ENCODE data around the gene PRDX5.
A peak's percentile ranks its signal among the peaks of the same experiment; 100 is the strongest.

The PRDX5 gene

DNA sequence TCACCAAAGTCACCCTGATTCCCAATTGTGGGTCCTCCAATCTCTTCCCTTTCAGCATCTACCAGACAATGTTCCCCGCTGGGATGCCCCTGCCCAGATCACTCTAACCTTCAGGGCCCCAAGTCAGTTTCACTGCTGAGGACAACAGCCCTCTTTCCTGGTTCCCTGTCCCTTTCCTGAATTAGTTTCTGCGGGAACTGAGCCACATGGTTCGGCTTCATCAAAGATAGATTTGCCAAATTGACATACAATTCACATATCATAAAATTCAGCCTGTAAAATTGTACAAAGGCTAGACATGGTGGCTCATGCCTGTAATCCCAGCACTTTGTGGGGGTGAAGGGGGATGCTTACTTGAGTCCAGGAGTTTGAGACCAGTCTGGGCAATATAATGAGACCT, 10.1 kb downstream of the PRDX5 start:
- DNase-seq: no peak

DNA sequence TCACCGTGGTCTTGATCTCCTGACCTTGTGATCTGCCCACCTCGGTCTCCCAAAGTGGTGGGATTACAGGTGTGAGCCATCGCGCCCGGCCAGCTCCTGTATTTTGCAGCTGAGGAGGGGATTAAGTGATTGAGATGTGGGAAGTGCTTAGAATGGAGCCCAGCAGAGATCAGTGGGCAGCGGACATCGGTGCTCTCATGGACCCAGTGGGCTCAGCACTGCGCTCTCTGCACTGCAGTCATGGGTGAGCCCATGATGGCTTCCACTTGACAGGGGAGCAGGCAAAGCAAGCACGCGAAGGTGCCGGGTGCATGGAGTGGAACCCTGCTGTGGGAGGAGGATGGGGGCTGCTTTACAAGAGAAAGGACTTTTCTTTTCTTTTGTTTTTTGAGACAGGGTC, 13.0 kb downstream of the PRDX5 start:
- DNase-seq: no peak

DNA sequence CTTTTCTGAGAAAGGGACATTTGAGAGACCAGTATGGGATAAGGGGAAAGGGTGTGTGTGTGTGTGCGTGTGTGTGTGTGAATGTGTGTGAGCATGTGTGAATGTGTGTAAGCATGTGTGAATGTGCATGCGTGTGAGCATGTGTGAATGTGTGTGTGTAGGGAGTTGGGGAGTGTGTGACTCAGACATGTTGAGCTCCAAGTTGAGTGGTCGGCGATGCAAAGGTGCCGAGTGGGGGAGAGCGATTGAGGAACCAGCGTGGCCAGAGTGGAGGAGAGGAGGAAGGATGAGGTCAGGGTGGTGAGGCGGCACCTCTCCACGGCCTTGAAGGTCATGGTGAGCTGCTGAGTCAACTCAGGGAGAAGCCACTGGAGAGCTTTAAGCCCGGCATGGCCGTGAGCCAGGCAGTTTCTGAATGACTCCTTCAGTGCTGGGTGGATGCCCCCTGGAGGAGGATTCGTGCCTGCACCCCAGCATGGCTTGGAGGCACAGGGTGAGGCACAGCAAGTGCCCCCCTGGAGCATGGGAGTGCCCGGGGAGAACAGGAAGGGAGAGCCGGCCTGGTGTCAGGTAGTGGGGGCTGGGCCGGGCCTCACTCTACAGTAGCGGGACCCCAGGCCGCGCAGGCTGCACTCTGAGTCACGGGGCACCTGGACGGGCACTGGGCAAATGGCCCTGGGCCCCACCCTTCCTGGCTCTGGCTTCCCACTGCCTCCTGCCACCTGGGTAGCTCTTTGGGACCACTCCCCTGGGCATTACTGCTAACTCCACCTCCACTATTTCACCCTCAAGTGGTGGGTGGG, 13.8 kb downstream of the PRDX5 start:
- DNase-seq: peak; percentile 89 to 91

DNA sequence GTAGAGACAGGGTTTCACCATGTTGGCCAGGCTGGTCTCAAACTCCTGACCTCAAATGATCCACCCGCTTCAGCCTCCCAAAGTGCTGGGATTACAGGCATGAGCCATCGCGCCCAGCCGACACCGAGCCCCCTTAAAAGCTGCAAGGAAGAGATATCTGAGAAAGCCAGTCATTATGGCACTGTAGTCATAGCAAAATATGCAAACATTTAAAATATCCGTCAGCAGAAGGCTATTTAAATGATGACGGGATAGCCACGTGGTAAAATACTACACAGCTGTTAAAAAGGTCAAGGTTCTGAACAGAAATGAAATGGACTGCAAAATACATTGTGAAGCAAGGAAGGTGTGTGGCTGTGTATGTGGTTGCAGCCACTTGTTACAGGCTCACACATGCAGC, 15.6 kb downstream of the PRDX5 start:
- DNase-seq: no peak

DNA sequence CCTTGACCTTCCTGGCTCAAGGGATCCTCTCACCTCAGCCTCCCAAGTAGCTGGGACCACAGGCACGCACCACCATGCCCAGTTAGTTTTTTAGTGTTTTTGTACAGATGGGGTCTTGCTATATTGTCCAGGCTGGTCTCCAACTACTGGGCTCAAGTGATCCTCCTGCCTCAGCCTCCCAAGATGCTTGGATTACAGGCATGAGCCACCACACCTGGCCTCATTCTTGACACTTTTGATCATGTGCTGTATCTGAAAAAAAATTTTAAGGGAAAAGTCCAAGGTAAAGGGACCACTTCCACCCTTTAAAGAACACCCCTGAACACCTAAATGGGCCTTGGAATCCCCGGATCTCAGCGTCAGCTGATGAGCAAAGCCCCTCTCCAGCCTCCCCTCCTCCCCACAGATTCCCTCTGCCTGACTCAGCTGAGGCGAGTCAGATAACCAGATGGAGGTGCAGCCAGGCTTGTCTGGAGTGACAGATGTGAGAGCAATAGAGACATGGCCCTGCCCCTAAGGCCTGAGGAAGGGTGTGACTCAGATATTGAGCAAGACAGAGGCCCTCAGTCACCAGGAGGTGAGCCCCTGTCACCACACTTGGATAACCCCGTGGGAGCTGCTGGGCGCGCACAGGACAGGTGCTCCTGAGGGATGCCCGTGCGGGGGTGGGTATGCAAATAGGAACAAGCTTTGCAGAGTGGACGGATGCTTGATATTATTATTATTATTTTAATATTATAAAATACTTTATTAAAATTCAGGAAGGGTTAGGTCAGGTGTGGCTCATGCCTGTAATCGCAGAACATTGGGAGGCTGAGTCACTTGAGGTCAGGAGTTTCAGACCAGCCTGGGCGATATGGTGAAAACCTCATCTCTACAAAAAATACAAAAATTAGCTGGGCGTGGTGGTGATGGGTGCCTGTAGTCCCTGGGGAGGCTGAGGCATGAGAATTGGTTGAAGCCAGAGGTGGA, 17.1 kb downstream of the PRDX5 start:
- DNase-seq: peak; percentile 72 to 77

DNA sequence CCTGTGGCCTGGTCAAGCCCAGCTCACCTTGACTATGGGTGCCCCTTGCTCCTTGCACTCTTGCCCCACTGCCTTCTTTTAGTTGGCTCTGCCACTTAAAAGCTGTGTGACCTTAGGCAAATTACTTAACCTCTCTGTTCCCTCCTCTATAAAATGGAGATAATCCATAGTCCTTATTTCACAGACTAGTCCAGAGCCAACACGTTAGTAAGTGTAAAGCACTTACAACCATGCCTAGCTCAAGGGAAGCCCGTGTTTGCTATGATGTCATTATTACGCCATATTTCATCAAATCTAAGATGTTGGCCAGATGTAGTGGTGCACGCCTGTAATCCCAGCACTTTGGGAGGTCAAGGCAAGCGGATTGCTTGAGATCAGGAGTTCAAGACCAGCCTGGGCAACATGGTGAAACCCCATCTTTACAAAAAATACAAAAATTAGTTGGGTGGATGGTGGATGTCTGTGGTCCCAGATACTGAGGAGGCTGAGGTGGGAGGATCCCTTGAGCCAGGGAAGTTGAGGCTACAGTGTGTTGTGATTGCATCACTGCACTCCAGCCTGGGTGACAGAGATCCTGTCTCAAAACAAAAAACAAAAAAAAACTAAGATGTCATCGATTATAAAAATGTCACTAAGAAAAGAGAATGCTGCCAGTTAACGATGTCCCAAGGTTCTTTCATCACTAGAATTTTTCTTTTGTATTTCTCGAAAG, 19.8 kb downstream of the PRDX5 start:
- DNase-seq: no peak

DNA sequence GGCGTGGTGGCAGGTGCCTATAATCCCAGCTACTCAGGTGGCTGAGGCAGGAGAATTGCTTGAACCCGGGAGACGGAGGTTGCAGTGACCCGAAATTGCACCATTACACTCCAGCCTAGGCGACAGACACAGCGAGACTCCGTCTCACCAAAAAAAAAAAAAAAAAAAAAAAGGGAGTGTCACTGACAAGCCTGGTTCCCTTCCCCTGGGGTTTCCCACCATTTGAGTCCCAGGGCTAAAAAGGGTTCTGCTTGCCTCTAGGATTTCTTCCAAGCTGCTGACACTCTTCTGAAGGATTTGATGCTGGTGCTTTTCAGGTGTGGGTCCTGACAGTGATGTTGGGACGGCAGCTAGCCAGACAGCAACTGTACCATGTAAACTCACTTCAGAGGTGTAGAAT, 20.8 kb downstream of the PRDX5 start:
- no peak for DNase-seq

DNA sequence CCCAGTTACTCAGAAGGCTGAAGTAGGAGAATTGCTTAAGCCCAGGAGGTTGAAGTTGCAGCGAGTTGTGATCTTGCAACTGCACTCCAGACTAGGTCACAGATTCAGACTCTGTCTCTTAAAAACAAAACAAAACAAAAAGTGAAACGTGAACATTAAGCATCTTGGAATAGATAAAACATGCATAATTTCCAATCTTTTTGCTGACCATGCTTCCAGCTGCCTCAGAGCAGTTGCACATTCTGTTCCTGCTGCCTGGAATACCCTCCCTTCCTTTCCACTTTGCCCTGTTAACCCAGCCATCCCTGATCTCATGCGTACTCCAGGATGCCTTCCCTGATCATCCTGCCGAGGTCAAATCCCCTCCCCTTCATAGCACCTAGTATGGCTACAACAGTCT, 21.4 kb downstream of the PRDX5 start:
- DNase-seq: no peak

DNA sequence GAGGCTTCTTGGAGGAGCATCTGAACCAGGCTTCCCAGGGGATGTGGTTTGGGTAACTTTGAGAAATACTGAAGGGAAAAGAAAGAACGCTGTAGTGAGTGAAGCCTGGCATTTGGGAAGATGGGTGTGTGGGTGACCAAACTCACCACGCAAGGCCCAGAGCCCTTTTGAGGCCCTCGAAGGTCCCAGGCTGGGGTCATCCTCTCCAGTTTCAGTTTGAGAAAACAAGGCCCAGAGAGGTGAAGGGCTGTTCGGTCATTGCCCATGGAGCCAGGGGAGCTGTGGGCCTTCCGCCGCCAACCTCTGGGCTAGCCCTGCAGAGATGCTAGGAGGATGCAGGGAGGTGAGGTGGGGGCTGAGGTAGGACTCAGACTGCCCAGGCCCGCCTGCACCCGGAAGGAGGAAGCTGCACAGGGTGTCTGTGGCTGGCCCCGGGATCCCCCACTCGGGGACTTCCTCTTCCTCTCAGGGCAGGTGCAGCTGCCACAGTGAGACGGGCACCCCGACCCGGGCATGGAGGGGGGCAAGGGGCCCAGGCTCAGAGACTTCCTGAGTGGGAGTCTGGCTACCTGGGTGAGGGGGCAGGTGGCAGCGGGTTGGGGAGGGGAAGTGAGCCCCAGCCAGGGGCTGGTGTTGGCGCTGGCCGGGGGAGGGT, 22.0 kb downstream of the PRDX5 start, which contains the start of gene CCDC88B:
Gene CCDC88B, plus strand, starts transcription at position 451 of the 655 bp plus-strand sequence. Its CDS starts 63 bp downstream, at position 514.
- DNase-seq: peak; percentile 86 to 88

DNA sequence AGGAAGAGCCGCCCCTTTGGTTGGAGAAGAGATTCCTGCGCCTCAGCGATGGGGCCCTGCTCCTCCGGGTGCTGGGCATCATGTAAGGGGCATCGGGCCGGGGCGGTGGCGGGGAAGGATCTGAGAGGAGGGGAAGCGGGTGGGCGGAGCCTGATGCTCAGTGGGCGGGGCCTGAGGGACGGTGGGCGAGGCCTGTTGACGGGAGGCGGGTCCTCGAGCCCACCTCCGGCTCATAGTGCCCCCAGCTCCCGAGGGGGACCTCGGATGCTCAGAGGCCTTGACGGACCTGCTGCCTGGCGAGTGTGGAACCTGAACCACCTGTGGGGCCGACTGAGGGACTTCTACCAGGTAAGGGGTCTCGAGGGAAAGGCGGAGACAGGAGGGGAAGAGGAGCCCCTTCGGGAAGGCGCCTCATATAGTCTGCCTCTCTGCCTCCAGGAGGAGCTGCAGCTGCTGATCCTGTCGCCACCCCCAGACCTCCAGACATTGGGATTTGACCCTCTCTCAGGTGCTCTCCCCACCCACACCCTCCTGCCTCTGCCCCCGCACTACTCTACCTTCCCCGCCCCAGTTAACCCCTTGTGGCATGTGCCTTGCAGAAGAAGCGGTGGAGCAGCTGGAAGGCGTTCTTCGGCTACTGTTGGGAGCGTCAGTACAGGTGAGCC, 22.9 kb downstream of the PRDX5 start:
- DNase-seq: peak; percentile 91 to 92

DNA sequence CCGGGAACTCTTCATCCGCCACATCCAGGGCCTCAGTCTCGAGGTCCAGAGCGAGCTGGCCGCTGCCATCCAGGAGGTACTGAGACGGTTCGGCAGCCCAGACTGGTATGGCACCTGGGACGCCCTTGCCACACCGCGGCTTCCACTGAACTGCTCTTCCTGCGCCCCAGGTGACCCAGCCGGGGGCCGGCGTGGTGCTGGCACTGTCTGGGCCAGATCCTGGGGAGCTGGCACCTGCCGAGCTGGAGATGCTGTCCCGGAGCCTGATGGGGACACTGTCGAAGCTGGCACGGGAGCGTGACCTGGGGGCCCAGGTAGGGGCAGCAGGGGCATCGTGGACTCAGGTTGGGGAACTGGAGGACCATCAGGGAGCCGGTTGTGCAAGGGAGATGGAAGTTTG, 23.5 kb downstream of the PRDX5 start:
- DNase-seq: no peak

DNA sequence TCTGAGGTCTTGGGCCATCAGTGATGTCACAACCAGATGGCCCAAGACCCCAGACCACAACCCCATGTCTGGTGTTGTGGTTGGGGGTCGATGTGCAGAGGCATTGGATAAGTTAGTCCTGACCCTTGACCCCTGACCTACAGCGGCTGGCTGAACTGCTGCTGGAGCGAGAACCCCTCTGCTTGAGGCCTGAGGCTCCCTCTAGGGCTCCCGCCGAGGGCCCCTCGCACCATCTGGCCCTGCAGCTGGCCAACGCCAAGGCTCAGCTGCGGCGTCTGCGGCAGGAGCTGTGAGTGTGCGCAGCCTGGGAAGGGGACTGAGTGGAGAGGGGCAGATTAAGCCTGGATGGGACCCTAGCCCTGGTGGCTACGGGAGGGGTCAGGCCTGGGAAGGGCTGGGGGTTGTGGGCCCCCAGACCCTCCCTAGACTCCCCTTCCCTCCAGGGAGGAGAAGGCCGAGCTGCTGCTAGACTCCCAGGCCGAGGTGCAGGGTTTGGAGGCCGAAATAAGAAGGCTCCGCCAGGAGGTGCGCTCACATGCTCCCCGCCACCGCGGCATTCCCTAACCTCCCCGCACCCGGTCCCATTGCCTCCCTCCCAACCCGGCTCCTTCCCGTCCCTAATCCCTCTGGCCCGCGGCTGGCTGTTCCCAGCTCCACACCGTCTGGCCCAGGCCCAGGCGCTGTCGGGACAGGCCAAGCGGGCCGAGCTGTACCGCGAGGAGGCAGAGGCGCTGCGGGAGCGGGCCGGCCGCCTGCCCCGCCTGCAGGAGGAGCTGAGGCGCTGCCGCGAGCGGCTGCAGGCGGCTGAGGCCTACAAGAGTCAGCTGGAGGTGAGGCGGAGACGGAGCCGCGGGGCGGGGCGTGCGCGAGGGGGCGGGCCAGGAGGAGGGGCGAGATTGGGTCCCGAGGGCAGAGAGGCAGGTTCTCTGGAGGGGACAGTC, 24.2 kb downstream of the PRDX5 start:
- DNase-seq: peak; percentile 97 to 98

DNA sequence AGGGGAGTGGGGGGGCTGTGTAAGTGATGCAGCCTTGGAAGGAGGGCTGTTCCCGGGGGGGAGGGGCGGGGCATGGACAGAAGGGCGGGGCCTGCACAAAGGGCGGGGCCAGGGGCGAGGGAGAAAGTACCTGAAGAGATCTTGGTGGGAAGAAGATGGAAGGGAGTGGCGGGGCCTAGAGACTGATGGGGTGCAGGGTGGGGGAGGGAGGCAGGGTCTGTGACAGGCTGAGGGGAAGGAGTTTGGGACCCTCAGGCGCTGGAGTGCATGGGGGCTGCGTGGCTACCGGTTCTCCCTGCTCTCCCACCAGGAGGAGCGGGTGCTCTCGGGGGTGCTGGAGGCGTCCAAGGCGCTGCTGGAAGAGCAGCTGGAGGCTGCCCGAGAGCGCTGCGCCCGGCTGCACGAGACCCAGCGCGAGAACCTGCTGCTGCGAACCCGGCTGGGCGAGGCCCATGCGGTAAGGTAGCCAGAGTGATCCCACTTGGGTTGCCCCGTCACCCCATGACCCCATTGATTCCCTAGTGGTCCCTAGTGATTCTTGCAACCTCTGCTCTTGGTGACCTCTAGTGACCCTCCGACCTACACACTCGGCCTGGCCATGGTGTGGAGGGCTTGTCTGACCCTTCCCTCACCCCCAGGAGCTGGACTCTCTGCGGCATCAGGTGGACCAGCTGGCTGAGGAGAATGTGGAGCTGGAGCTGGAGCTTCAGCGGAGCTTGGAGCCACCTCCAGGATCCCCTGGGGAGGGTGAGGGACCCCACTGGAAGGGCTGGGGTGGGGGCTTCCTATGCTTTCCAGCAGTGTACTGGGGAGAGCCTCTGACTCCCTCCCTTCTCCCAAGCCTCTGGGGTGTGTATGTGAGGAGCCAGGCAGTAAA, 25.2 kb downstream of the PRDX5 start:
- no peak for DNase-seq

DNA sequence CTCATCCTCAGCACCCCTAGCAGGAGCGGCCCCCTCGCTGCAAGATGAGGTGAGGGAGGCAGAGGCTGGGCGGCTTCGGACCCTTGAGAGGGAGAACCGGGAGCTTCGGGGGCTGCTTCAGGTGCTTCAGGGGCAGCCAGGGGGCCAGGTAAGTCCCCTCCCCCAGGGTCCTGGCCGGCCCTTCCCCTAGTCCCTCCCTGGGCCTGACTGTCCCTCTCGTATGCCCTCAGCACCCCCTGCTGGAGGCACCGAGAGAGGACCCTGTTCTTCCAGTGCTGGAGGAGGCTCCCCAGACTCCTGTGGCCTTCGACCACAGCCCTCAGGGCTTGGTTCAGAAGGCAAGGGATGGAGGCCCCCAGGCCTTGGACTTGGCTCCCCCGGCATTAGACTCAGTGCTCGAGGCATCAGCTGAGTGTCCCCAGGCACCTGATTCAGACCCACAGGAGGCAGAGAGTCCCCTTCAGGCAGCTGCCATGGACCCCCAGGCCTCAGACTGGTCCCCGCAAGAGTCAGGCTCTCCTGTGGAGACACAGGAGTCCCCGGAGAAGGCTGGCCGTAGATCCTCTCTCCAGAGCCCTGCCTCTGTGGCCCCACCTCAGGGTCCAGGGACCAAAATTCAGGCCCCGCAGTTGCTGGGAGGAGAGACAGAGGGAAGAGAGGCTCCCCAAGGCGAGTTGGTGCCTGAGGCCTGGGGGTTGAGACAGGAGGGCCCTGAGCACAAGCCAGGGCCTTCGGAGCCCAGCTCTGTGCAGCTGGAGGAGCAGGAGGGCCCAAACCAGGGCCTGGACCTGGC, 26.0 kb downstream of the PRDX5 start:
- no peak for DNase-seq

DNA sequence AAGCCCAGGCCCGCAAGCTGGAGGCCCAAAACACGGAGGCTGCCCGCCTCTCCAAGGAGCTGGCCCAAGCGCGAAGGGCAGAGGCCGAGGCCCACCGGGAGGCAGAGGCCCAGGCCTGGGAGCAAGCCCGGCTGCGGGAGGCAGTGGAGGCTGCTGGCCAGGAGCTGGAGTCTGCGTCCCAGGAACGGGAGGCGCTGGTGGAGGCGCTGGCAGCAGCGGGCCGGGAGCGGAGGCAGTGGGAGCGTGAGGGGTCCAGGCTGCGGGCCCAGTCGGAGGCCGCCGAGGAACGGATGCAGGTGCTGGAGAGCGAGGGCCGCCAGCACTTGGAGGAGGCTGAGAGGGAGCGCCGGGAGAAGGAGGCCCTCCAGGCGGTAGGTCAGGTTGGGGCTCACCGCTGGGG, 26.9 kb downstream of the PRDX5 start:
- DNase-seq: no peak

DNA sequence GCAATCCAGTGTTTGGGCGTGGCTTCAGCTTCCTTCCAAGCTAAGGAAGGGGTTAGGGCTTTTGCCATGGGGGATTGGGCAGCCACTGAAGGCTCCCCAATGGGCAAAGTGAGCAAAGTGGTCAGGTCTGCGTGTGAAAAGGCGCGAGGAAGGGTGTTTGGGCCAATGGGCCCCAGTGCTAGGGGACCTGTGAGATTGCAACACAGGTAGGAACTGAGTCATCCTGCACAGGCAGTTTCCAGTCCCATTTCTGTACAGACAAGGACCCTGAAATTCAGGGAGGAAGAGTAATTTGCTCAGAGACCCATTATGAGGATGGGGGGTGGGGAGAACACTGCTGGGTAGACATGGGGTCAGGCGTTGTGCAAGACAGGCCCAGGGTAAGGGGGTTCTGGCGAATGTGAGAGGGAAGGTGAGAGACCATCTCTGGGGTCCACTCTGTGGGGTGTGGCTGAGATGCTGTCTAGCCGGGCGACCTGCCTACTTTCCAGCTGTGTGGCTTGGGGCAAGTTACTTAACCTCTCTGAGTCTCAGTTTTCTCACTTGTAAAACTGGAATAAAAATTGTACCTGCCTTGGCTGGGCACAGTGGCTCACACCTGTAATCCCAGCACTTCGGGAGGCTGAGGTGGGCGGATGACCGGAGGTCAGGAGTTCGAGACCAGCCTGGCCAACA, 29.4 kb downstream of the PRDX5 start:
- no peak for DNase-seq

DNA sequence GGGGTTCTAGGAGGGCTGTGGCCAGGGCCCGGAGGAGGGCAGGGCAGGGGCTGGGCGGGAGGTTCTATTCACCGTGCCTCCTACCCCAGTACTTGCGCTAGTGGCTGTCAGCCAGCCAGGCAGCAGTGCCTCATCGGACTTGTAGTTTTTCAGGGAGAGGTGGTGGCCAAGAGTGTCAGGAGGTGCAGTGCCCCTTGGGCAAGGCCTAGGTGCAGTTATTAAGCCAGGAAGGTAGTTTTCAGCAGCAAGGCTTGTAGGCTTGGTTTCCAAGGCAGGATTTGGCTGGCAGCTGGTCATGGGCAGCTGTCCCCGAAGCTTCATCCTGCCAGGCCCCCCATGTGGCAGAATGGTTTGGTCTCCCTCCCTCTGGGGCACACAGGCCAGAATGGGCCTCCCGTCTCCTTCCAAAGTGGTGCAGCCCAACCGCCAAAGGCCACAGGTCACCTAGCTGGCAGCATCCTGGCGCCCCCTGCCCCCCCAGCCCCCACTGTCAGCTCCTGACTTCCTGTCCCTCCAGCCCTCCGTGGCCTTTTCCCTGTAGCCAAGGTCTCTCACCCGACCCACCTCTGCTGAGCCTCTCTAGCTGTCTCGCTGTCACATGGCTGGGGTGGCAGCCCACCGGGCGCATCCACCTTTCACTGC, 30.6 kb downstream of the PRDX5 start:
- no peak for DNase-seq

DNA sequence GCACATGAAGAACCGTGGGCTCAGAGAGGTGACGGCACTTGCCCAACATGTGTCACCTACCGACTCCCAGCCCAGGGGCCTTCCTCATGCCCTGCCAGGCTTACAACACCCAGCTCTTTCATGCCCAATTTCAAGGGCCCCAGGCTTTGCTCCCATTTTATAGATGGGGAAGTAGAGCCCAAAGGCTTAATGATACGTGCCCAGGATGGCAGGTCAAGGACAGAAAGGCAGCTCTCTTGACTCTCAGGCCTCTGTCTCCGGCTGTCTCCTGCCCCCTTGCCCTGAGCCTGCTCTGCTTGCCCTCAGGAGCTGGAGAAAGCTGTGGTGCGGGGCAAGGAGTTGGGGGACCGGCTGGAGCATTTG, 31.1 kb downstream of the PRDX5 start:
- no peak for DNase-seq
